ENCODE results near the gene ALK. TPM values are rescaled to one million over a fixed set of nuclear protein-coding genes. Genes with fewer than 3 reads are reported as not detected.

ALK gene
- total and polyA plus RNA-seq, 3 experiments from 2014 or later = not detected

DNA sequence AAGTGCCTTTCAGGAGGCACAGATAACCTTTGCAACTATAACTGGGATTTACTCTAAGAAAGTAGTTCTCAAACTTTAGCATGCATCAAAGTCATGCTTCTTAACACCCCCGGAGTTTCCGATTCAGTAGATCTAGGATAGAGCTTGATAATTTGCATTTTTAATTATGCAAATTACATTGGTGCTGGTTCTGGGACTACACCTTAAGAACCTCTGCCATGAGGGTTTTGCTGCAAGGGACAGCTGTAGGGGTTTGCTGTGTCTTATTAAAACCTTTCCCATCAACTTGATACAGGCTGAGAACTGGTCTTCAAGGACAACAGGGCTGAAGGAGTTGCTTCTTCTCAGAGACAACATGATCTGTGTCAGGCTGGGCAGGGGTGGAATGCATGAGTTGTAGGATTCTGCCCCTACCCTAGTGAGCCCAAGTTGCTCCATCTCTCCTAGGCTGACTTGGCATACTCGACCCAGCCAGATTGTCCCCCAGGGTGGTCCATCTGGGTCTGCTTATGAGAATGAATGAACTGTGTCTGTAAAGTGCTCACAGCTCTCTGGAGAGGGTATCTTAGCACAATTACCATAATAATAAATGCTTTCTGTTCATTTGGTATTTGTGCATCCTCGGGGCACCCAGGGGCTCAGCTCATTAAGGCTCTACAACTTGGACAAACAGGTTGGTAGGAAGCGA, 573.5 kb downstream of the ALK start:
- POLR2A ChIA-PET = no interaction called here
- Histone ChIP-seq H3K4me3 (ENCODE audit: low read length) (no peak overlapping the region), H3K4me1 (ENCODE audit: insufficient read depth, low read length) (no peaks in the 10 kb centered on the region), H3K27me3 (ENCODE audit: insufficient read depth, low read length, poor library complexity, severe bottlenecking) (no peaks in the 10 kb centered on the region), H3K36me3 (ENCODE audit: insufficient read depth, low read length) (no peaks in the 10 kb centered on the region), H3K9me3 (ENCODE audit: low read length) (no peaks in the 10 kb centered on the region), H3K27ac (ENCODE audit: low read depth, low read length) (no peak overlapping the region)
- Mint-ChIP-seq H3K36me3 (no peaks in the 10 kb centered on the region), H3K9me3 (no peaks in the 10 kb centered on the region), H3K4me3 (no peak overlapping the region), H3K27me3 (peaks cover 2 to 46% of the 10 kb centered on the region in 2 donors), H3K4me1 (no peaks in the 10 kb centered on the region), H3K27ac (no peak overlapping the region)
- CTCF ChIA-PET = no interaction called here
- no peak for DNase-seq

DNA sequence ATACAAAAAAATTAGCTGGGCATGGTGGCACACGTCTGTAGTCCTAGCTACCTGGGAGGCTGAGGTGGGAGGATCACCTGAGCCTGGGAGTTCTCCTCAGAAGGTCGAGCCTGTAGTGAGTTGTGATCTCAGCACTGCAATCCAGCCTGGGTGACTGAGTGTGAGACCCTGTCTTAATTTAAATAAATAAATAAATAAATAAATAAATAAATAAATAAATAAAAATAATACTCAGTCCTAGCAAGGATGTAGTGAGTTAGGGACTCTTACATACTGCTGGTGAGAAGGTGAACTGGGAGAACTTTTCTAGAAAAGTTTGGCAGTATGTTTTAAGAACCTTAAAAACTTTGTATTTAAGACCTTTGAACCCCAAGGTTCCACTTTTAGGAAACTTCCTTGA, 576.1 kb downstream of the ALK start:
- peaks cover 3 to 46% of the 10 kb centered on the region in 2 donors for H3K27me3 Mint-ChIP-seq
- no peaks in the 10 kb centered on the region for H3K27me3 ChIP-seq (ENCODE audit: insufficient read depth, low read length, poor library complexity, severe bottlenecking)
- no peak overlapping the region for H3K4me3 ChIP-seq (ENCODE audit: low read length)
- H3K27ac Mint-ChIP-seq = no peak overlapping the region
- no peak overlapping the region for H3K27ac ChIP-seq (ENCODE audit: low read depth, low read length)
- DNase-seq = no peak
- H3K36me3 ChIP-seq (ENCODE audit: insufficient read depth, low read length) = no peaks in the 10 kb centered on the region
- ChIA-PET CTCF (no interaction called here), POLR2A (no interaction called here)
- H3K4me1 Mint-ChIP-seq = no peaks in the 10 kb centered on the region
- H3K36me3 Mint-ChIP-seq = no peaks in the 10 kb centered on the region
- no peak overlapping the region for H3K4me3 Mint-ChIP-seq
- H3K9me3 ChIP-seq (ENCODE audit: low read length) = no peaks in the 10 kb centered on the region
- no peaks in the 10 kb centered on the region for H3K4me1 ChIP-seq (ENCODE audit: insufficient read depth, low read length)
- no peaks in the 10 kb centered on the region for H3K9me3 Mint-ChIP-seq

GRCh38 chr2:29343830-29344229, 577.6 kb downstream of the ALK start:
- H3K4me3 Mint-ChIP-seq = no peak overlapping the region
- CTCF ChIA-PET = no interaction called here
- no peaks in the 10 kb centered on the region for H3K4me1 Mint-ChIP-seq

GRCh38 chr2:29336341-29337241, 584.8 kb downstream of the ALK start:
- Histone ChIP-seq H3K4me1 (ENCODE audit: insufficient read depth, low read length) (no peaks in the 10 kb centered on the region), H3K9me3 (ENCODE audit: low read length) (no peaks in the 10 kb centered on the region), H3K36me3 (ENCODE audit: insufficient read depth, low read length) (no peaks in the 10 kb centered on the region), H3K27me3 (ENCODE audit: insufficient read depth, low read length, poor library complexity, severe bottlenecking) (no peaks in the 10 kb centered on the region), H3K4me3 (ENCODE audit: low read length) (no peak overlapping the region), H3K27ac (ENCODE audit: low read depth, low read length) (no peak overlapping the region)
- Mint-ChIP-seq H3K4me3 (no peak overlapping the region), H3K27me3 (peaks cover 5 to 6% of the 10 kb centered on the region in 2 donors), H3K27ac (no peak overlapping the region), H3K4me1 (no peaks in the 10 kb centered on the region), H3K9me3 (no peaks in the 10 kb centered on the region), H3K36me3 (no peaks in the 10 kb centered on the region)
- ChIA-PET POLR2A (no interaction called here), CTCF (no interaction called here)
- no peak for DNase-seq

More at GRCh38 chr2:29343830-29344229, 577.6 kb downstream of the ALK start:
- H3K27ac ChIP-seq (ENCODE audit: low read depth, low read length) = no peak overlapping the region
- no peak for DNase-seq
- POLR2A ChIA-PET = no interaction called here
- H3K36me3 ChIP-seq (ENCODE audit: insufficient read depth, low read length) = no peaks in the 10 kb centered on the region
- H3K9me3 Mint-ChIP-seq = no peaks in the 10 kb centered on the region
- no peak overlapping the region for H3K4me3 ChIP-seq (ENCODE audit: low read length)
- H3K27me3 Mint-ChIP-seq = peaks cover 1 to 42% of the 10 kb centered on the region in 2 donors
- H3K27ac Mint-ChIP-seq = no peak overlapping the region
- no peaks in the 10 kb centered on the region for H3K4me1 ChIP-seq (ENCODE audit: insufficient read depth, low read length)
- no peaks in the 10 kb centered on the region for H3K27me3 ChIP-seq (ENCODE audit: insufficient read depth, low read length, poor library complexity, severe bottlenecking)
- no peaks in the 10 kb centered on the region for H3K9me3 ChIP-seq (ENCODE audit: low read length)
- no peaks in the 10 kb centered on the region for H3K36me3 Mint-ChIP-seq

- no peaks in the 10 kb centered on the region for H3K9me3 Mint-ChIP-seq
- H3K27ac Mint-ChIP-seq = no peak overlapping the region
- no peak for DNase-seq
- H3K27ac ChIP-seq (ENCODE audit: low read depth, low read length) = no peak overlapping the region
- ChIA-PET POLR2A (no interaction called here), CTCF (no interaction called here)
- no peaks in the 10 kb centered on the region for H3K36me3 Mint-ChIP-seq
- no peak overlapping the region for H3K4me3 Mint-ChIP-seq
- no peaks in the 10 kb centered on the region for H3K9me3 ChIP-seq (ENCODE audit: low read length)
- H3K36me3 ChIP-seq (ENCODE audit: insufficient read depth, low read length) = no peaks in the 10 kb centered on the region
- H3K27me3 ChIP-seq (ENCODE audit: insufficient read depth, low read length, poor library complexity, severe bottlenecking) = no peaks in the 10 kb centered on the region
- no peaks in the 10 kb centered on the region for H3K4me1 ChIP-seq (ENCODE audit: insufficient read depth, low read length)
- H3K4me1 Mint-ChIP-seq = no peaks in the 10 kb centered on the region
- H3K27me3 Mint-ChIP-seq = peaks cover 5% of the 10 kb centered on the region in 2 donors
- no peak overlapping the region for H3K4me3 ChIP-seq (ENCODE audit: low read length)
These were observed 586.0 kb downstream of the ALK start for GRCh38 chr2:29335396-29335795.

- H3K27me3 ChIP-seq (ENCODE audit: insufficient read depth, low read length, poor library complexity, severe bottlenecking) = no peaks in the 10 kb centered on the region
- no peaks in the 10 kb centered on the region for H3K9me3 ChIP-seq (ENCODE audit: low read length)
- CTCF ChIA-PET = interaction anchor here (1.1 kb wide), 1 partner anchor 25 kb away, joined by 3 read pairs; no protein-coding TSS in a partner anchor
- no peaks in the 10 kb centered on the region for H3K4me1 ChIP-seq (ENCODE audit: insufficient read depth, low read length)
- Mint-ChIP-seq H3K27me3 (peaks cover 5% of the 10 kb centered on the region in 2 donors), H3K27ac (no peak overlapping the region), H3K9me3 (no peaks in the 10 kb centered on the region), H3K36me3 (no peaks in the 10 kb centered on the region), H3K4me3 (no peak overlapping the region), H3K4me1 (no peaks in the 10 kb centered on the region)
- POLR2A ChIA-PET = no interaction called here
- H3K36me3 ChIP-seq (ENCODE audit: insufficient read depth, low read length) = no peaks in the 10 kb centered on the region
- no peak overlapping the region for H3K27ac ChIP-seq (ENCODE audit: low read depth, low read length)
- DNase-seq = no peak
- no peak overlapping the region for H3K4me3 ChIP-seq (ENCODE audit: low read length)
These were observed 586.7 kb downstream of the ALK start for GRCh38 chr2:29334706-29335105.

GRCh38 chr2:29332540-29332939, 588.8 kb downstream of the ALK start:
- H3K4me1 ChIP-seq (ENCODE audit: insufficient read depth, low read length) = no peaks in the 10 kb centered on the region
- no peaks in the 10 kb centered on the region for H3K9me3 Mint-ChIP-seq
- no peak overlapping the region for H3K4me3 Mint-ChIP-seq
- no peaks in the 10 kb centered on the region for H3K36me3 Mint-ChIP-seq
- H3K4me1 Mint-ChIP-seq = no peaks in the 10 kb centered on the region
- H3K27ac Mint-ChIP-seq = no peak overlapping the region
- no peak for DNase-seq
- no peaks in the 10 kb centered on the region for H3K9me3 ChIP-seq (ENCODE audit: low read length)
- POLR2A ChIA-PET = no interaction called here
- H3K27me3 Mint-ChIP-seq = peaks cover 0 to 3% of the 10 kb centered on the region in 2 donors
- H3K27ac ChIP-seq (ENCODE audit: low read depth, low read length) = no peak overlapping the region
- CTCF ChIA-PET = interaction anchor here (0.6 kb wide), 1 partner anchor 43 kb away, joined by 3 read pairs; no protein-coding TSS in a partner anchor
- H3K27me3 ChIP-seq (ENCODE audit: insufficient read depth, low read length, poor library complexity, severe bottlenecking) = no peaks in the 10 kb centered on the region
- no peaks in the 10 kb centered on the region for H3K36me3 ChIP-seq (ENCODE audit: insufficient read depth, low read length)
- no peak overlapping the region for H3K4me3 ChIP-seq (ENCODE audit: low read length)

- Mint-ChIP-seq H3K4me1 (peaks cover 5 to 9% (median 8%) of the 10 kb centered on the region in 3 donors), H3K4me3 (no peak overlapping the region), H3K27me3 (no peaks in the 10 kb centered on the region), H3K36me3 (no peaks in the 10 kb centered on the region), H3K9me3 (no peaks in the 10 kb centered on the region), H3K27ac (no peak overlapping the region)
- POLR2A ChIA-PET = no interaction called here
- CTCF ChIA-PET = no interaction called here
- Histone ChIP-seq H3K4me3 (ENCODE audit: low read length) (no peak overlapping the region), H3K27me3 (ENCODE audit: insufficient read depth, low read length, poor library complexity, severe bottlenecking) (no peaks in the 10 kb centered on the region), H3K4me1 (ENCODE audit: insufficient read depth, low read length) (no peaks in the 10 kb centered on the region), H3K36me3 (ENCODE audit: insufficient read depth, low read length) (no peaks in the 10 kb centered on the region), H3K27ac (ENCODE audit: low read depth, low read length) (no peak overlapping the region), H3K9me3 (ENCODE audit: low read length) (no peaks in the 10 kb centered on the region)
- DNase-seq = no peak
These were observed 591.5 kb downstream of the ALK start for GRCh38 chr2:29329899-29330298.
